WTC11 (cell line): ENCODE results near the gene DGCR8.

Experiments
- CTCF ChIP-seq: fragments of 200-600 bp; IDR thresholded peaks from 2 replicates; pipeline ENCODE4 v1.8.0; 2022; ENCODE audit warnings: antibody characterized with exemption
- JAZF1 ChIP-seq: fragments of 250-450 bp; sonication (Bioruptor Pico); IDR thresholded peaks from 2 replicates; pipeline ENCODE4 v1.9.0; 2021; ENCODE audit warnings: moderate library complexity, mild to moderate bottlenecking, inconsistent platforms
- MAX ChIP-seq: sonication (generic); formaldehyde crosslinking; IDR thresholded peaks from 2 replicates; pipeline ENCODE4 v1.8.0; 2022; ENCODE audit warnings: mild to moderate bottlenecking, missing genetic modification reagents
- USF1 ChIP-seq: sonication (generic); formaldehyde crosslinking; IDR thresholded peaks from 2 replicates; pipeline ENCODE4 v1.8.0; 2022; ENCODE audit warnings: mild to moderate bottlenecking, missing genetic modification reagents
- ZNF232 ChIP-seq: sonication (generic); formaldehyde crosslinking; IDR thresholded peaks from 2 replicates; pipeline ENCODE4 v1.8.0; 2022; ENCODE audit warnings: mild to moderate bottlenecking, missing genetic modification reagents

GRCh38 chr22:20132686-20133246 lies 52.7 kb downstream of the DGCR8 start:
- TF ChIP-seq JAZF1 (CRISPR knock-in tag): no peak
- TF ChIP-seq MAX (CRISPR knock-in tag): no peak
- TF ChIP-seq USF1 (CRISPR knock-in tag): no peak
- TF ChIP-seq ZNF232 (CRISPR knock-in tag): no peak
- TF ChIP-seq CTCF: no peak
